BJ (cell line): ENCODE measurements around the gene ANKRD29. TPM values are rescaled to one million over a fixed set of nuclear protein-coding genes. Genes with fewer than 3 reads are reported as not detected.
"Not testable (repeated sequence)": the region's sequence is repeated elsewhere in the genome, so short reads cannot be mapped to it uniquely, and the experiment has no call there.

ENCODE experiments used
- CTCF ChIA-PET: fragments of 350-600 bp; formaldehyde crosslinking; extraction: SDS; loops from one replicate; lab custom pipeline; 2021; ENCODE audit warnings: antibody characterized with exemption, inconsistent platforms; lab: Yijun Ruan, JAX
- POLR2A ChIA-PET: fragments of 300-600 bp; sonication (Branson Sonifier 250); formaldehyde crosslinking; extraction: SDS; loops from one replicate; lab custom pipeline; 2021; ENCODE audit warnings: antibody characterized with exemption; lab: Charles Lee
- DNase-seq: peaks from one replicate; pipeline ENCODE4 v3.0.0-alpha.2; 2011; ENCODE audit warnings: low read depth
- H3K27me3 ChIP-seq: 2 replicates; pipeline ENCODE4 v1.6.0; 2011; ENCODE audit warnings: low read length; ENCODE audit not compliant: control insufficient read depth, insufficient read depth
- H3K36me3 ChIP-seq: 2 replicates; pipeline ENCODE4 v1.5.1; 2011; ENCODE audit warnings: low read length; ENCODE audit not compliant: control insufficient read depth, insufficient read depth
- H3K4me3 ChIP-seq: 2 replicates; pipeline ENCODE4 v1.5.1; 2011; ENCODE audit warnings: low read depth, mild to moderate bottlenecking, control low read depth, low read length
- polyA plus RNA-seq: library from polyadenylated mRNA; depleted of rRNA; stranded (reverse); fragments of >200 nt; gene quantifications from 2 replicates; pipeline ENCODE4 v1.2.3, GENCODE V29; 2011
- TF ChIP-seq, protein P1 (sequence below): IDR thresholded peaks from 2 replicates; pipeline ENCODE4 v1.5.1; 2011; ENCODE audit warnings: low read depth, mild to moderate bottlenecking, control low read depth, inconsistent platforms, low read length, moderate library complexity; ENCODE audit not compliant: insufficient read depth

Gene ANKRD29
- polyA plus RNA-seq, 1 experiment, result 4.7 TPM

DNA sequence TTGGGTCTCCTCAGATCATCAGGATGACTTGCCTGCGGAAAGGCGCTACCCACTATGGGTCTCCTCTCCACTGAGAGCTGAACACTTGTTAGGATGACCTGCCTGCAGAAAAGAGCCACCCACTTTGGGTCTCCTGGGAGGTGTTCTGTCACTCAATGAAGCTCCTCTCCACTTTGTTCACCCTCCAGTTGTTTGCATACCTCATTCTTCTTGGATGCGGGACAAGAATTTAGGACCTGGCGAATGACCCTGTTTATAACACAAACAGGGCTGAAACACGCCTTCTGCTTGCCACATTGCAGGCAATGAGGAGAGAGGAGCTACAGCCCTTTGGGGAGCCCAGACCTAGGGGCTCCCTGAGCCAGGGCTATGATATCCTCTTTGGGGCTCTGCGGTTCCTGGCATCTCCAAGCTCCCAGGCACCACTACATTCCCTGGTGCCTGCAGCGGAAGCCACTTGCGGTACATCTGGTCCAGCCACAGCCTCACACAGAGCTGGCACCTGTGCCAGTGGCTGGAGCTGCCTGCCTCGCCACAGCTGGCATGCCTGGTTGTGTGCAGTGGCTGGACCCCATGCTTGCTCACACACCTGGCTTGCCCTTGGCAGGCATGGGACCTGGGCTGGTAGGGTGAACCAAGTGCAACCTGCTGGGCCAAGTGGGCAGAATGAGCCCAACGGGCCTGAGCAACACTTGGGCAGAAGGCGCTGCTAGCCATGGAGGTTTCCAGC lies 20.6 kb downstream of the ANKRD29 start:
- Histone ChIP-seq H3K4me3 (no peak overlapping the region), H3K27me3 (no peaks in the 10 kb centered on the region), H3K36me3 (no peaks in the 10 kb centered on the region)
- POLR2A ChIA-PET, result no interaction called here
- no peak for DNase-seq
- TF ChIP-seq, protein P1, sequence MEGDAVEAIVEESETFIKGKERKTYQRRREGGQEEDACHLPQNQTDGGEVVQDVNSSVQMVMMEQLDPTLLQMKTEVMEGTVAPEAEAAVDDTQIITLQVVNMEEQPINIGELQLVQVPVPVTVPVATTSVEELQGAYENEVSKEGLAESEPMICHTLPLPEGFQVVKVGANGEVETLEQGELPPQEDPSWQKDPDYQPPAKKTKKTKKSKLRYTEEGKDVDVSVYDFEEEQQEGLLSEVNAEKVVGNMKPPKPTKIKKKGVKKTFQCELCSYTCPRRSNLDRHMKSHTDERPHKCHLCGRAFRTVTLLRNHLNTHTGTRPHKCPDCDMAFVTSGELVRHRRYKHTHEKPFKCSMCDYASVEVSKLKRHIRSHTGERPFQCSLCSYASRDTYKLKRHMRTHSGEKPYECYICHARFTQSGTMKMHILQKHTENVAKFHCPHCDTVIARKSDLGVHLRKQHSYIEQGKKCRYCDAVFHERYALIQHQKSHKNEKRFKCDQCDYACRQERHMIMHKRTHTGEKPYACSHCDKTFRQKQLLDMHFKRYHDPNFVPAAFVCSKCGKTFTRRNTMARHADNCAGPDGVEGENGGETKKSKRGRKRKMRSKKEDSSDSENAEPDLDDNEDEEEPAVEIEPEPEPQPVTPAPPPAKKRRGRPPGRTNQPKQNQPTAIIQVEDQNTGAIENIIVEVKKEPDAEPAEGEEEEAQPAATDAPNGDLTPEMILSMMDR, result no peak
- CTCF ChIA-PET, result interaction anchor here (0.7 to 2.0 kb wide), 5 partner anchors 11 to 276 kb away, joined by 3 to 10 read pairs (median 5); no protein-coding TSS in a partner anchor

DNA sequence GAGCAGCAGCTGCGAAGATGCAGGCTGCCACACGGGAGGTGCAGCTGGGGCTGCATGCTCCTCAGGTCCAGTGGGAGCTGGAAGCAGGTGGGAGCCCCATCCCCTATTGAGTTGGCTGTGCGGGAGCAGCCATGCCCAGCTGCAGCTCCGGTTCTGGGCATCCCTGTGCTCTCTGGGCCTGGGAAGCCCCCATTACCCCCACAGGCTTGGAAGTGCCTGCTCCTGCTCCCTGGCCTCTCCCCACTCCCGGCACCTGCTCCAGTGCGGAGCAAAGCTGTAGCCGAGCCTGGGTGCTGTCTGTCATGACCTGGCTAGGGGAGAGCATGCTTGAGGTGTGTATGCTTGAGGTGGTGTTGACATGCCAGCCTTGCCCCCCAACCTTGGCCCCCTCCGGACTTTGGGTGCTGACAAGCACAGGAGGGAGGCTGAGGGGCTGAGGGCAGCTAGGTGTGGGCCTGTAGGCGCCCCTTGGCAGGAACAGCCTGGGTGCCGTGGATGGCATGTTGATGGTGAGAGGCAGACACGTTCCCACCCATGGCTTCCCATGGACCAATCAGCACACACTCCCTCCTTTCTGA lies 21.5 kb downstream of the ANKRD29 start:
- no peak overlapping the region for H3K4me3 ChIP-seq
- ChIA-PET CTCF (interaction anchor here (0.5 to 2.0 kb wide), 7 partner anchors 10 to 277 kb away, joined by 3 to 10 read pairs (median 4); no protein-coding TSS in a partner anchor), POLR2A (no interaction called here)
- H3K27me3 ChIP-seq, result no peaks in the 10 kb centered on the region
- TF ChIP-seq, protein P1, result no peak
- DNase-seq, result no peak
- H3K36me3 ChIP-seq, result no peaks in the 10 kb centered on the region

DNA sequence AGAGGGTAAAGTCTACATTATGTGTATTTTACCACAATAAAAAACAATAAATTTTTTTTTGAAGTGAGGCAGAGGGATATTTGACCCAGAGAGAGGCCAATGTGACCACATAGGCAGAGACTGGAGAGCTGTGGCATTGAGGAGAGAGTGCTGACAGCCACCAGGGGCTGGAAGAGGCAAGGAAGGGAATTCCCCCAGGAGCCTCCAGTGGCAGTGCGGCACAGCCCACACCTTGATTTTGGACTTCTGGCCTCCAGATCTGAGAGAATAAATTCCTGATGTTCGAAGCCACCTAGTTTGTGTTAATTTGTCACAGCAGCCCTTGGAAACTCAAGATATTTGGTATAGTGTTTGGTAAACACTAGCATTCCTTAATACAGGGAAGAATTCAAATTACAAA lies 22.7 kb downstream of the ANKRD29 start:
- POLR2A ChIA-PET, result no interaction called here
- TF ChIP-seq, protein P1, result no peak
- Histone ChIP-seq H3K4me3 (no peak overlapping the region), H3K36me3 (no peaks in the 10 kb centered on the region), H3K27me3 (no peaks in the 10 kb centered on the region)
- DNase-seq, result no peak
- CTCF ChIA-PET, result interaction anchor here (0.9 to 2.0 kb wide), 4 partner anchors 9 to 141 kb away, joined by 3 to 10 read pairs (median 3); no protein-coding TSS in a partner anchor

DNA sequence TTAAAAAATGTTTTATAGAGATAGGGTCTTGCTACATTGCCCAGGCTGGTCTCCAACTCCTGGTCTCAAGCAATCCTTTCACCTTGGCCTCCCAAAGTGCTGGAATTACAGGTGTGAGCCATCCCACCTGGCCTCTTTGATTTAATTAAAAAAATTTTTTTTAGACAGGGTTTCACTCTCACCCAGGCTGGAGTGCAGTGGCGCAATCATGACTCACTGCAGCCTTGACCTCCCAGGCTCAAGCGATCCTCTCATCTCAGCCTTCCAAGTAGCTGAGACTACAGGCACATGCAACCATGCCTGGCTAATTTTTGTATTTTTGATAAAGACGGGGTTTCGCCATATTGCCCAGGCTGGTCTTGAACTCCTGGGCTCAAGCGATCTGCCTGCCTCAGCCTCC lies 26.3 kb downstream of the ANKRD29 start:
- H3K36me3 ChIP-seq, DNase-seq, H3K27me3 ChIP-seq, H3K4me3 ChIP-seq, POLR2A ChIA-PET: not testable (repeated sequence)
- CTCF ChIA-PET, result interaction anchor here (0.6 to 1.7 kb wide), 3 partner anchors 15 to 32 kb away, joined by 3 to 5 read pairs (median 3); no protein-coding TSS in a partner anchor

DNA sequence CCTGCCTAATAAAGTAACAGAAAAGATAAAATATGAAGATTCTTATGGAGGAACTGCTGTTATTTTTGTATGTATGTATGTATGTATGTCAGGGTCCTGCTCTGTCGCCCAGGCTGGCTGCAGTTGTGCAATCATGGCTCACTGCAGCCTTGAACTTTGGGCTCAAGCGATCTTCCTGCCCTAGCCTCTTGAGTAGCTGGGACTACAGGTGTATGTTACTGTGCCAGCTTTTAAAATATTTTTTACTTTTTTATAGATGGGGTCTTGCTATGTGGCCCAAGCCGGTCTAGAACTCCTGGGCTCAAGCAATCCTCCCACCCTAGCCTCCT lies 26.7 kb downstream of the ANKRD29 start:
- Histone ChIP-seq H3K36me3 (no peaks in the 10 kb centered on the region), H3K27me3 (no peaks in the 10 kb centered on the region), H3K4me3 (no peak overlapping the region)
- TF ChIP-seq, protein P1, result no peak
- ChIA-PET POLR2A (no interaction called here), CTCF (interaction anchor here (1.0 to 1.7 kb wide), 2 partner anchors 14 to 21 kb away, joined by 3 to 5 read pairs; no protein-coding TSS in a partner anchor)
- DNase-seq, result no peak
